Measurements from ENCODE around the gene UNC5A. TPM values are rescaled to one million over a fixed set of nuclear protein-coding genes. Genes with fewer than 3 reads are reported as not detected.

The UNC5A gene
- polyA plus RNA-seq, 1 of the 3 experiments (the other 2 are of a cell fraction), result 0.46 TPM

DNA sequence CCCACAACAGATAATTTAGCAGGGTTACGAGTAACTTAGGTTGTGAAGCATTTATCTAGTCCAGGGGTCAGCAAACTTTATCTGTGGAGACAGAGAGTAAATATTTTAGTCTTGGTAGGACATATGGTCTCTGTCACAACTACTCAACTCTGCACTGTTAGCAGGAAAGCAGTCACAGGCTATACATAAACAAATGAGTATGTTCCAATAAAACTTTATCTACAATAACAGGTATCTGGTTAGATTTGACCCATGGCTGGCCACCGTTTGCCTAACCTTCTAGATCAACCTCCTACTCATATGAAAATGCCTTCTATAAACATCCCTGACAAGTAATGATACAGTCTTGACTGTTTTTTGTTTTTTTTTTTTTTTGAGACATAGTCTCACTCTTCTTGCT lies 101.8 kb downstream of the UNC5A start:
- POLR2A ChIA-PET, result no interaction called here
- Histone ChIP-seq H4K20me1 (ENCODE audit: insufficient read depth) (no peaks in the 10 kb centered on the region), H3K4me3 (ENCODE audit: low read depth in 2 of 2, low read length in 1 of 2) (no peak overlapping the region)

DNA sequence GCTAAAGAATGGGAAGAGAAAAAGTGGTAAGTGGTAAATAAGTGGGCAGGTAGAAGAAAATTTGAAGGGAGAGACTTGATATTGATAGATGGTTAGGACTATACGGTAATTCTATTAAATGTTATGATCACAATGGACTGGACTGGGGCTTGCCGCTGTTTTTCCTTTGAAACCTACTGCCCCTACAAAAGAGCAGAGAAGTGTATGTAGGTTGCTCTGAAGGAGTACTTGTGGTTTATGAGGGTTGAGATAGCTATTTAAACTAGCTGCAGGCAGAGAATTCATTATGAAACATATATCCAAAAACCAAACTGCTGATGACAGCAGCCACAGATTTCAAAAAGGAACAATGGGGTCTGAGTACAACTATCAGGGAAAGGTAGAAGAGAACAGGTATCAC lies 105.5 kb downstream of the UNC5A start:
- CTCF ChIA-PET, result interaction anchor here (1.1 to 1.8 kb wide), 4 partner anchors 10 to 255 kb away, joined by 3 to 4 read pairs (median 3); no protein-coding TSS in a partner anchor
- Histone ChIP-seq H4K20me1 (ENCODE audit: insufficient read depth) (no peaks in the 10 kb centered on the region; the same call in 1 of the 2 replicates), H3K27me3 (ENCODE audit: insufficient read depth) (no peaks in the 10 kb centered on the region), H2AFZ (ENCODE audit: low read depth) (no peak overlapping the region), H3K4me1 (ENCODE audit: control insufficient read depth in 1 of 2, insufficient read depth in 2 of 2, low read depth in 1 of 2, low read length in 1 of 2) (no peaks in the 10 kb centered on the region), H3K4me3 (ENCODE audit: low read depth in 2 of 2, low read length in 1 of 2) (no peak overlapping the region), H3K9me3 (no peaks in the 10 kb centered on the region), H3K4me2 (no peak overlapping the region), H3F3A (replicated peaks; ENCODE audit: insufficient read depth) (no peaks in the 10 kb centered on the region), H3K36me3 (replicated peaks in 1 of 2; ENCODE audit: control insufficient read depth in 1 of 2, insufficient read depth in 2 of 2, low read length in 1 of 2) (peaks cover 13 to 26% of the 10 kb centered on the region in 2 experiments), H3K9ac (no peak overlapping the region), H3K79me2 (ENCODE audit: insufficient read depth) (no peaks in the 10 kb centered on the region; the same call in none of the 2 replicates), H3K27ac (ENCODE audit: low read depth in 2 of 2, low read length in 1 of 2) (no peak overlapping the region), H3K9me2 (no peaks in the 10 kb centered on the region)
- POLR2A ChIA-PET, result no interaction called here
- no peak for DNase-seq
- 99% methylated on average over 2 of the region's 2 CpGs for whole genome bisulfite sequencing (ENCODE audit: low lambda C conversion rate)
- TF ChIP-seq EZH2phosphoT487 (IDR thresholded peaks at IDR 0.05; ENCODE audit: borderline replicate concordance, low read depth), result no peak
- TF ChIP-seq, protein P1, sequence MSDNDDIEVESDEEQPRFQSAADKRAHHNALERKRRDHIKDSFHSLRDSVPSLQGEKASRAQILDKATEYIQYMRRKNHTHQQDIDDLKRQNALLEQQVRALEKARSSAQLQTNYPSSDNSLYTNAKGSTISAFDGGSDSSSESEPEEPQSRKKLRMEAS (IDR thresholded peaks at IDR 0.05; ENCODE audit: low read depth), result no peak
- TF ChIP-seq USF1 (IDR thresholded peaks at IDR 0.05; ENCODE audit: borderline replicate concordance, low read depth), result no peak
- TF ChIP-seq, protein P2, sequence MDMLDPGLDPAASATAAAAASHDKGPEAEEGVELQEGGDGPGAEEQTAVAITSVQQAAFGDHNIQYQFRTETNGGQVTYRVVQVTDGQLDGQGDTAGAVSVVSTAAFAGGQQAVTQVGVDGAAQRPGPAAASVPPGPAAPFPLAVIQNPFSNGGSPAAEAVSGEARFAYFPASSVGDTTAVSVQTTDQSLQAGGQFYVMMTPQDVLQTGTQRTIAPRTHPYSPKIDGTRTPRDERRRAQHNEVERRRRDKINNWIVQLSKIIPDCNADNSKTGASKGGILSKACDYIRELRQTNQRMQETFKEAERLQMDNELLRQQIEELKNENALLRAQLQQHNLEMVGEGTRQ (IDR thresholded peaks at IDR 0.05; ENCODE audit: borderline replicate concordance, low read depth, low read length), result no peak
- no peak for TF ChIP-seq GATA2 (CRISPR knock-in tag; IDR thresholded peaks at IDR 0.05)
- TF ChIP-seq ELF1 (IDR thresholded peaks at IDR 0.05), result no peak
- TF ChIP-seq MXI1 (IDR thresholded peaks at IDR 0.05; ENCODE audit: low read depth, low read length), result no peak
- TF ChIP-seq NRF1 (IDR thresholded peaks at IDR 0.05; ENCODE audit: low read depth, low read length), result no peak
- no peak for TF ChIP-seq JUND (IDR thresholded peaks at IDR 0.05)
- no peak for TF ChIP-seq NFIC (IDR thresholded peaks at IDR 0.05; ENCODE audit: borderline replicate concordance)

More for the DNA sequence above, 101.8 kb downstream of the UNC5A start:
- H3K9ac ChIP-seq, result no peak overlapping the region
- 87% methylated on average over 2 of the region's 2 CpGs for WGBS (ENCODE audit: low lambda C conversion rate)
- no peaks in the 10 kb centered on the region for H3K27me3 ChIP-seq (ENCODE audit: insufficient read depth)
- H2AFZ ChIP-seq (ENCODE audit: low read depth), result no peak overlapping the region
- H3K9me3 ChIP-seq, result no peaks in the 10 kb centered on the region
- TF ChIP-seq SIN3A (IDR thresholded peaks at IDR 0.05; ENCODE audit: borderline replicate concordance, low read depth, low read length), result no peak
- no peak for TF ChIP-seq TCF12 (IDR thresholded peaks at IDR 0.05)
- TF ChIP-seq, protein P3, sequence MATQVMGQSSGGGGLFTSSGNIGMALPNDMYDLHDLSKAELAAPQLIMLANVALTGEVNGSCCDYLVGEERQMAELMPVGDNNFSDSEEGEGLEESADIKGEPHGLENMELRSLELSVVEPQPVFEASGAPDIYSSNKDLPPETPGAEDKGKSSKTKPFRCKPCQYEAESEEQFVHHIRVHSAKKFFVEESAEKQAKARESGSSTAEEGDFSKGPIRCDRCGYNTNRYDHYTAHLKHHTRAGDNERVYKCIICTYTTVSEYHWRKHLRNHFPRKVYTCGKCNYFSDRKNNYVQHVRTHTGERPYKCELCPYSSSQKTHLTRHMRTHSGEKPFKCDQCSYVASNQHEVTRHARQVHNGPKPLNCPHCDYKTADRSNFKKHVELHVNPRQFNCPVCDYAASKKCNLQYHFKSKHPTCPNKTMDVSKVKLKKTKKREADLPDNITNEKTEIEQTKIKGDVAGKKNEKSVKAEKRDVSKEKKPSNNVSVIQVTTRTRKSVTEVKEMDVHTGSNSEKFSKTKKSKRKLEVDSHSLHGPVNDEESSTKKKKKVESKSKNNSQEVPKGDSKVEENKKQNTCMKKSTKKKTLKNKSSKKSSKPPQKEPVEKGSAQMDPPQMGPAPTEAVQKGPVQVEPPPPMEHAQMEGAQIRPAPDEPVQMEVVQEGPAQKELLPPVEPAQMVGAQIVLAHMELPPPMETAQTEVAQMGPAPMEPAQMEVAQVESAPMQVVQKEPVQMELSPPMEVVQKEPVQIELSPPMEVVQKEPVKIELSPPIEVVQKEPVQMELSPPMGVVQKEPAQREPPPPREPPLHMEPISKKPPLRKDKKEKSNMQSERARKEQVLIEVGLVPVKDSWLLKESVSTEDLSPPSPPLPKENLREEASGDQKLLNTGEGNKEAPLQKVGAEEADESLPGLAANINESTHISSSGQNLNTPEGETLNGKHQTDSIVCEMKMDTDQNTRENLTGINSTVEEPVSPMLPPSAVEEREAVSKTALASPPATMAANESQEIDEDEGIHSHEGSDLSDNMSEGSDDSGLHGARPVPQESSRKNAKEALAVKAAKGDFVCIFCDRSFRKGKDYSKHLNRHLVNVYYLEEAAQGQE (IDR thresholded peaks at IDR 0.05; ENCODE audit: low read depth, low read length), result no peak
- no peak for TF ChIP-seq YY1 (IDR thresholded peaks at IDR 0.05; ENCODE audit: low read depth)
- no peak for TF ChIP-seq FOXM1 (IDR thresholded peaks at IDR 0.05; ENCODE audit: low read depth)
- no peak for TF ChIP-seq CHD2 (IDR thresholded peaks at IDR 0.05; ENCODE audit: low read length, partially characterized antibody)
- TF ChIP-seq POLR2AphosphoS5 (IDR thresholded peaks at IDR 0.05; ENCODE audit: low read depth, low read length), result no peak
- TF ChIP-seq SMC3 (IDR thresholded peaks at IDR 0.05; ENCODE audit: low read depth, low read length), result no peak
- TF ChIP-seq, protein P4, sequence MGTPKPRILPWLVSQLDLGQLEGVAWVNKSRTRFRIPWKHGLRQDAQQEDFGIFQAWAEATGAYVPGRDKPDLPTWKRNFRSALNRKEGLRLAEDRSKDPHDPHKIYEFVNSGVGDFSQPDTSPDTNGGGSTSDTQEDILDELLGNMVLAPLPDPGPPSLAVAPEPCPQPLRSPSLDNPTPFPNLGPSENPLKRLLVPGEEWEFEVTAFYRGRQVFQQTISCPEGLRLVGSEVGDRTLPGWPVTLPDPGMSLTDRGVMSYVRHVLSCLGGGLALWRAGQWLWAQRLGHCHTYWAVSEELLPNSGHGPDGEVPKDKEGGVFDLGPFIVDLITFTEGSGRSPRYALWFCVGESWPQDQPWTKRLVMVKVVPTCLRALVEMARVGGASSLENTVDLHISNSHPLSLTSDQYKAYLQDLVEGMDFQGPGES (IDR thresholded peaks at IDR 0.05; ENCODE audit: low read depth, low read length), result no peak
- no peak for TF ChIP-seq RXRA (IDR thresholded peaks at IDR 0.05; ENCODE audit: borderline replicate concordance, low read depth)
- TF ChIP-seq RAD21 (IDR thresholded peaks at IDR 0.05; ENCODE audit: low read length), result no peak
- TF ChIP-seq EZH2phosphoT487 (IDR thresholded peaks at IDR 0.05; ENCODE audit: borderline replicate concordance, low read depth), result no peak
- no peak for TF ChIP-seq RFX5 (IDR thresholded peaks at IDR 0.05; ENCODE audit: low read length)
- H3K9me2 ChIP-seq, result no peaks in the 10 kb centered on the region
- H3F3A ChIP-seq (replicated peaks; ENCODE audit: insufficient read depth), result no peaks in the 10 kb centered on the region
- CTCF ChIA-PET, result interaction anchor here (1.4 to 1.6 kb wide), 2 partner anchors 160 to 251 kb away, joined by 3 to 4 read pairs; no protein-coding TSS in a partner anchor
- no peak overlapping the region for H3K4me2 ChIP-seq
- no peak overlapping the region for H3K27ac ChIP-seq (ENCODE audit: low read depth in 2 of 2, low read length in 1 of 2)
- no peaks in the 10 kb centered on the region; a peak in 1 of 4 replicates for H3K4me1 ChIP-seq (ENCODE audit: control insufficient read depth in 1 of 2, insufficient read depth in 2 of 2, low read depth in 1 of 2, low read length in 1 of 2)
- H3K79me2 ChIP-seq (ENCODE audit: insufficient read depth), result no peaks in the 10 kb centered on the region; the same call in none of the 2 replicates
- DNase-seq, result no peak
- peaks cover 23 to 32% of the 10 kb centered on the region in 2 experiments for H3K36me3 ChIP-seq (replicated peaks in 1 of 2; ENCODE audit: control insufficient read depth in 1 of 2, insufficient read depth in 2 of 2, low read length in 1 of 2)
